ENCODE measurements around the gene NEURL4. TPM values are rescaled to one million over a fixed set of nuclear protein-coding genes. Genes with fewer than 3 reads are reported as not detected.
A peak's percentile ranks its signal among the peaks of the same experiment; 100 is the strongest.

NEURL4 gene
- total RNA-seq, 4 donors from 2014 or later, result 23.3 to 69.0 (median 53.9) TPM

DNA sequence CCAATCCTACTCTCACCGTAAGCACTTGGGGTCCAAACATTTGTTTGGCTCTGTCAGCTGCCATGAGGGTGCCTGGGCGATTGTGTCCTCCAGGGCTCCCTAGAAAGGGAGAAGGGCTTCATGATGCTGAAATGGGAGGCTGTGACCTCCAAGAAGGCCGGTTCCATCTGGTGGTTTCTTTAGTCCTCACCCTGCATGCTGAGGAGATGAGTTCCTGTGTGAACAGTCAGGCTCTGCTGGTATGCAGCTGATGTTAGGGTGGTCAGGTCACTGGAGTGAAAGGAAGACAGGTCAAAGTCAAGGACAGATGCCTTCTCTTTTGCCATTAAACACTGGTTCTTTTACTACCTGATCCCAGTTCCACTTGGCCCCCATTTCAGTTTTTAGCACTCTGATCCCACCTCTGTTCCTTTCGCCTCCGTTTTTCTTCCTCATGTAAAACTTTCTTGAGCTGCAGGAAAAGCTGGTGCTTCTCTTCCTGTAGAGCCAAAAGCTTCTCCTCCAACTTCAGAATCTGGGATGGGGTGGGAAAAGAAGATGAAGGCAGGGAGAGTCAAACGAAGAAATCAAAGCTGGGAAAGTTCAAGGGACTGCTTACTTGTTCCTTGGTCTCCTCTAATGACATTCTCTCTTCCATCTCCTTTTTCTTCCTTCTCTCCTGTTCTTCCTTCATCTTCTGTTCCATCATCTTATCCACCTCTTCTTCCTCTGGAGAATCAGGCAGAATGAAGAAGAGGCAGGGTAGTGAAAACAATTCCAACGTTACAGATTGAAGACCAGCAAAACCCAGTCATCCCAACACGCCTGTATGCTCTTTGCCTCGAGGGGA lies 15.0 kb downstream of the NEURL4 start:
- Histone ChIP-seq H3K4me3 (peak overlapping the region; percentile 82 to 97 (median 90)), H3K4me1 (peaks cover 4 to 39% (median 17%) of the 10 kb centered on the region in 4 donors), H3K27ac (peak overlapping the region; percentile 86 to 98 (median 91)), H3K9me3 (no peaks in the 10 kb centered on the region), H3K36me3 (peaks cover 0 to 62% (median 0%) of the 10 kb centered on the region in 3 donors), H3K27me3 (no peaks in the 10 kb centered on the region)
- no peak for DNase-seq
- TF ChIP-seq, protein P1, sequence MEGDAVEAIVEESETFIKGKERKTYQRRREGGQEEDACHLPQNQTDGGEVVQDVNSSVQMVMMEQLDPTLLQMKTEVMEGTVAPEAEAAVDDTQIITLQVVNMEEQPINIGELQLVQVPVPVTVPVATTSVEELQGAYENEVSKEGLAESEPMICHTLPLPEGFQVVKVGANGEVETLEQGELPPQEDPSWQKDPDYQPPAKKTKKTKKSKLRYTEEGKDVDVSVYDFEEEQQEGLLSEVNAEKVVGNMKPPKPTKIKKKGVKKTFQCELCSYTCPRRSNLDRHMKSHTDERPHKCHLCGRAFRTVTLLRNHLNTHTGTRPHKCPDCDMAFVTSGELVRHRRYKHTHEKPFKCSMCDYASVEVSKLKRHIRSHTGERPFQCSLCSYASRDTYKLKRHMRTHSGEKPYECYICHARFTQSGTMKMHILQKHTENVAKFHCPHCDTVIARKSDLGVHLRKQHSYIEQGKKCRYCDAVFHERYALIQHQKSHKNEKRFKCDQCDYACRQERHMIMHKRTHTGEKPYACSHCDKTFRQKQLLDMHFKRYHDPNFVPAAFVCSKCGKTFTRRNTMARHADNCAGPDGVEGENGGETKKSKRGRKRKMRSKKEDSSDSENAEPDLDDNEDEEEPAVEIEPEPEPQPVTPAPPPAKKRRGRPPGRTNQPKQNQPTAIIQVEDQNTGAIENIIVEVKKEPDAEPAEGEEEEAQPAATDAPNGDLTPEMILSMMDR (IDR thresholded peaks at IDR 0.05), result no peak
- no peak for TF ChIP-seq POLR2A (IDR thresholded peaks at IDR 0.05)

GRCh38 chr17:7313088-7313889 lies 15.8 kb downstream of the NEURL4 start:
- no peak for TF ChIP-seq POLR2A (IDR thresholded peaks at IDR 0.05)
- TF ChIP-seq, protein P1 (IDR thresholded peaks at IDR 0.05), result peak in 2 of 6 experiments; percentile 8 to 25
- peaks cover 4 to 42% (median 18%) of the 10 kb centered on the region in 4 donors for H3K4me1 ChIP-seq
- no peak overlapping the region for H3K4me3 ChIP-seq
- peaks cover 0 to 55% (median 0%) of the 10 kb centered on the region in 3 donors for H3K36me3 ChIP-seq
- peak overlapping the region in 1 of 4 donors; percentile 12 for H3K27ac ChIP-seq
- no peaks in the 10 kb centered on the region for H3K27me3 ChIP-seq
- H3K9me3 ChIP-seq, result no peaks in the 10 kb centered on the region
- DNase-seq, result no peak

- Histone ChIP-seq H3K4me3 (no peak overlapping the region), H3K9me3 (no peaks in the 10 kb centered on the region), H3K36me3 (peaks cover 0 to 48% (median 0%) of the 10 kb centered on the region in 3 donors), H3K27me3 (no peaks in the 10 kb centered on the region), H3K27ac (no peak overlapping the region), H3K4me1 (peaks cover 4 to 42% (median 18%) of the 10 kb centered on the region in 4 donors)
- no peak for TF ChIP-seq POLR2A (IDR thresholded peaks at IDR 0.05)
- TF ChIP-seq, protein P1 (IDR thresholded peaks at IDR 0.05), result no peak
- DNase-seq, result no peak
These were observed 16.6 kb downstream of the NEURL4 start for GRCh38 chr17:7312432-7313087.

DNA sequence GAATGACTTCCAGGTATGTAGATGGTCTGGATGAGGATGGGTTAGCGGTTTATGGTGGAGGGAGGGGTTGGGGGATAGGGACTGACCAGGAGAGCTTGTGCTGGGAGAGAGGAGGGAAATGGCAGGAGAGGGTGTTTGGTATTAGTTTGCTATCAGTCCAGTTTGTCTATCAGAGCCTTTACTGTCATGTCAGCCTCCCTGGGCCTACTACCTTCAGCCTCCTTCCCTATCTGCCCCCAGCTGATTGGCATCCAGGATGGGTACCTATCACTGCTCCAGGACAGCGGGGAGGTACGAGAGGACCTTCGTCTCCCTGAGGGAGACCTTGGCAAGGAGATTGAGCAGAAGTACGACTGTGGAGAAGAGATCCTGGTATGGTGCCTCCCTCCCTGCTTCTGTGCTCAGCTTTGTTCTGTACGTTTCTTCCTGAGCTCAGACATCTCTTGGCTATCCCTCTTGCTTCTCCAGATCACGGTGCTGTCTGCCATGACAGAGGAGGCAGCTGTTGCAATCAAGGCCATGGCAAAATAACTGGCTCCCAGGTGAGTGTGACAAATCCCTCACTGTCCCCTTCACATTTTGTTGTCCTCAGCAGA lies 17.9 kb downstream of the NEURL4 start:
- Histone ChIP-seq H3K4me3 (no peak overlapping the region), H3K4me1 (peaks cover 4 to 45% (median 18%) of the 10 kb centered on the region in 4 donors), H3K36me3 (peaks cover 0 to 45% (median 0%) of the 10 kb centered on the region in 3 donors), H3K27me3 (no peaks in the 10 kb centered on the region), H3K9me3 (no peaks in the 10 kb centered on the region), H3K27ac (peak overlapping the region in 1 of 4 donors; percentile 7)
- DNase-seq, result no peak
- TF ChIP-seq POLR2A (IDR thresholded peaks at IDR 0.05), result no peak
- TF ChIP-seq, protein P1 (IDR thresholded peaks at IDR 0.05), result no peak

DNA sequence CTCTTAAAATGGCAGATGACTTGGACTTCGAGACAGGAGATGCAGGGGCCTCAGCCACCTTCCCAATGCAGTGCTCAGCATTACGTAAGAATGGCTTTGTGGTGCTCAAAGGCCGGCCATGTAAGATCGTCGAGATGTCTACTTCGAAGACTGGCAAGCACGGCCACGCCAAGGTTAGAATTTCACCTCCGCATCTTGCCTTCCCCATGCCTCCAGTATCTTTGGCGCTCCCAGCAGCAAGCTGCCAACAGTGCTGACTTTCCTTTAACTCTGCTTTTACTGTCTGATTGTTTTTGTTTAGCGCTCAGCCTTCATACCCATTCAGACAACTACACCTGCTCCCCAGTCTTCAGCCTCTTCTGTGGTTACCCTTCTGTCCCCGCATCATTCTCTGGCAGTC lies 19.5 kb downstream of the NEURL4 start:
- TF ChIP-seq POLR2A (IDR thresholded peaks at IDR 0.05), result no peak
- TF ChIP-seq, protein P1 (IDR thresholded peaks at IDR 0.05), result no peak
- no peak for DNase-seq
- no peaks in the 10 kb centered on the region for H3K27me3 ChIP-seq
- H3K36me3 ChIP-seq, result peaks cover 0 to 45% (median 0%) of the 10 kb centered on the region in 3 donors
- no peaks in the 10 kb centered on the region for H3K9me3 ChIP-seq
- H3K4me3 ChIP-seq, result peak overlapping the region in 2 of 4 donors; percentile 95 to 98
- H3K4me1 ChIP-seq, result peaks cover 4 to 39% (median 12%) of the 10 kb centered on the region in 4 donors
- peak overlapping the region; percentile 97 to 100 (median 100) for H3K27ac ChIP-seq

Data from Peyer's patch (tissue), 4 donors.